ENCODE data around the gene TNKS1BP1.

- no peak for TF ChIP-seq CTCF (conservative IDR thresholded peaks at IDR 0.05)
- TF ChIP-seq EZH2 (IDR thresholded peaks at IDR 0.05; ENCODE audit: low read depth) = no peak
Observed at GRCh38 chr11:57332694-57333440, 8.1 kb upstream of the TNKS1BP1 start.

Measured in PC-9 (cell line).